ENCODE data around the gene FMNL2. TPM values are rescaled to one million over a fixed set of nuclear protein-coding genes. Genes with fewer than 3 reads are reported as not detected.

The FMNL2 gene
- total RNA-seq, 1 donor from 2014 or later, result 108 TPM

- Mint-ChIP-seq H3K9me3 (ENCODE audit: low read depth) (no peaks in the 10 kb centered on the region), H3K27ac (no peak overlapping the region), H3K27me3 (no peaks in the 10 kb centered on the region), H3K36me3 (ENCODE audit: insufficient read depth) (peaks cover 2% of the 10 kb centered on the region), H3K4me1 (ENCODE audit: low read depth) (peaks cover 55% of the 10 kb centered on the region), H3K4me3 (ENCODE audit: low read depth) (no peak overlapping the region)
- TF ChIP-seq, protein P1, sequence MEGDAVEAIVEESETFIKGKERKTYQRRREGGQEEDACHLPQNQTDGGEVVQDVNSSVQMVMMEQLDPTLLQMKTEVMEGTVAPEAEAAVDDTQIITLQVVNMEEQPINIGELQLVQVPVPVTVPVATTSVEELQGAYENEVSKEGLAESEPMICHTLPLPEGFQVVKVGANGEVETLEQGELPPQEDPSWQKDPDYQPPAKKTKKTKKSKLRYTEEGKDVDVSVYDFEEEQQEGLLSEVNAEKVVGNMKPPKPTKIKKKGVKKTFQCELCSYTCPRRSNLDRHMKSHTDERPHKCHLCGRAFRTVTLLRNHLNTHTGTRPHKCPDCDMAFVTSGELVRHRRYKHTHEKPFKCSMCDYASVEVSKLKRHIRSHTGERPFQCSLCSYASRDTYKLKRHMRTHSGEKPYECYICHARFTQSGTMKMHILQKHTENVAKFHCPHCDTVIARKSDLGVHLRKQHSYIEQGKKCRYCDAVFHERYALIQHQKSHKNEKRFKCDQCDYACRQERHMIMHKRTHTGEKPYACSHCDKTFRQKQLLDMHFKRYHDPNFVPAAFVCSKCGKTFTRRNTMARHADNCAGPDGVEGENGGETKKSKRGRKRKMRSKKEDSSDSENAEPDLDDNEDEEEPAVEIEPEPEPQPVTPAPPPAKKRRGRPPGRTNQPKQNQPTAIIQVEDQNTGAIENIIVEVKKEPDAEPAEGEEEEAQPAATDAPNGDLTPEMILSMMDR (IDR thresholded peaks at IDR 0.05; ENCODE audit: unreplicated experiment), result no peak
- no peak for DNase-seq (ENCODE audit: low spot score, unreplicated experiment)
These were observed 115.2 kb downstream of the FMNL2 start for GRCh38 chr2:152450176-152450575.

GRCh38 chr2:152452256-152452973 lies 117.4 kb downstream of the FMNL2 start:
- Mint-ChIP-seq H3K27me3 (no peaks in the 10 kb centered on the region), H3K36me3 (ENCODE audit: insufficient read depth) (peaks cover 3% of the 10 kb centered on the region), H3K9me3 (ENCODE audit: low read depth) (peaks cover 2% of the 10 kb centered on the region), H3K4me3 (ENCODE audit: low read depth) (peak overlapping the region; percentile 49), H3K4me1 (ENCODE audit: low read depth) (peaks cover 58% of the 10 kb centered on the region), H3K27ac (peak overlapping the region; percentile 95)
- no peak for DNase-seq (ENCODE audit: low spot score, unreplicated experiment)
- TF ChIP-seq, protein P1 (IDR thresholded peaks at IDR 0.05; ENCODE audit: unreplicated experiment), result no peak

GRCh38 chr2:152453129-152453911 lies 118.3 kb downstream of the FMNL2 start:
- Mint-ChIP-seq H3K4me1 (ENCODE audit: low read depth) (peaks cover 56% of the 10 kb centered on the region), H3K36me3 (ENCODE audit: insufficient read depth) (peaks cover 1% of the 10 kb centered on the region), H3K4me3 (ENCODE audit: low read depth) (peak overlapping the region; percentile 49), H3K9me3 (ENCODE audit: low read depth) (peaks cover 4% of the 10 kb centered on the region), H3K27ac (peak overlapping the region; percentile 95), H3K27me3 (no peaks in the 10 kb centered on the region)
- TF ChIP-seq, protein P1 (IDR thresholded peaks at IDR 0.05; ENCODE audit: unreplicated experiment), result no peak
- DNase-seq (ENCODE audit: low spot score, unreplicated experiment), result no peak

DNA sequence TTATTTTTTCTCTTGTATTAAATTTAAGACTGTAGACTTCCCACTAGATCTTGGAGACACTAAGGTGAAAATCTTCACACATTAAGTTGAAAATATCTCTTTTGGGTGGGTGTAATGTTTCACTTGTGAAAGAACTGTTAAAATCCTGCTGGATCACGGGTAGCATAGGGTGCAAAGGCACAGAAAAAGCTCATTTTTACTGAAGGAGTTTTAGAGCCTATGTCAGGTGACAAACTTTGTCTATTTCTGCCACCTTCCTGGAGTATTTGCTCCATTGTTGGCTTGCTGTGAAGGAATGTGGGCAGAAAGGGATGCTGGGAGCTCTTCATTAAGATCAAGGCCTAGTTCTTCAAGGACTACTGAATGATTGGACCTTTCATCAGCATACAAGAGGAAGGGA lies 119.4 kb downstream of the FMNL2 start:
- Mint-ChIP-seq H3K27me3 (no peaks in the 10 kb centered on the region), H3K4me3 (ENCODE audit: low read depth) (no peak overlapping the region), H3K27ac (peak overlapping the region; percentile 29)

DNA sequence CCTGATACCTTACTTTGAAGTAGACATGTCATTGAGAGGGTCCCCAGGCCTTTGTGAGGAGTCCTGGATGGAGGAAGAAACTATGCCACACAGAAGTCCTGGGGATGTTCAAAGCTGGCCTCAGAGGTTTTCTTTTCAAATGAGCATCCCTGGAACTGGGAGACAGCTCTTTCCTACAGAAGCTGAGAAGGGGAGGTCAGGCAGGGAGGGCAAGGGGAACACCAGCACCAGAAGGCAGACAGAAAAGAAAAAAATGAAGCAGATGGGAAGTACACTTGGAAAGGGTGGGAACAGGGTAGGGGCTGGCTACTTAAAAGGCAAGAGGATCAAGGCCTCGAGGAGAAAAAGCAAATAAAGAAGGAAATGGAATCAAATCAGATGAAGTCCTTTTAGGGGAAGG lies 120.0 kb downstream of the FMNL2 start:
- Mint-ChIP-seq H3K4me1 (ENCODE audit: low read depth) (peaks cover 42% of the 10 kb centered on the region), H3K4me3 (ENCODE audit: low read depth) (peak overlapping the region; percentile 20)

More for the DNA sequence above, 119.4 kb downstream of the FMNL2 start:
- H3K4me1 Mint-ChIP-seq (ENCODE audit: low read depth), result peaks cover 48% of the 10 kb centered on the region
- H3K9me3 Mint-ChIP-seq (ENCODE audit: low read depth), result peaks cover 9% of the 10 kb centered on the region
- DNase-seq (ENCODE audit: low spot score, unreplicated experiment), result no peak
- H3K36me3 Mint-ChIP-seq (ENCODE audit: insufficient read depth), result peaks cover 3% of the 10 kb centered on the region
- TF ChIP-seq, protein P1 (IDR thresholded peaks at IDR 0.05; ENCODE audit: unreplicated experiment), result no peak

More for the DNA sequence above, 120.0 kb downstream of the FMNL2 start:
- Mint-ChIP-seq H3K27ac (peak overlapping the region; percentile 87), H3K27me3 (no peaks in the 10 kb centered on the region), H3K36me3 (ENCODE audit: insufficient read depth) (peaks cover 3% of the 10 kb centered on the region), H3K9me3 (ENCODE audit: low read depth) (peaks cover 9% of the 10 kb centered on the region)
- DNase-seq (ENCODE audit: low spot score, unreplicated experiment), result no peak
- TF ChIP-seq, protein P1 (IDR thresholded peaks at IDR 0.05; ENCODE audit: unreplicated experiment), result no peak
